NCI-H128 (cell line): ENCODE results near the gene ARV1.
"Not testable (repeated sequence)": the region's sequence is repeated elsewhere in the genome, so short reads cannot be mapped to it uniquely, and the experiment has no call there.

Experiments used
- DNase-seq: peaks from one replicate; lab custom pipeline; 2025; ENCODE audit not compliant: unreplicated experiment; lab: John Stamatoyannopoulos, UW

The ARV1 gene

GRCh38 chr1:231040800-231041718 is 62.2 kb downstream of the ARV1 start:
- DNase-seq = no peak

- no peak for DNase-seq
Measured at GRCh38 chr1:231041719-231042261, 62.9 kb downstream of the ARV1 start.

GRCh38 chr1:231044588-231044987 is 65.7 kb downstream of the ARV1 start:
- DNase-seq = no peak

DNA sequence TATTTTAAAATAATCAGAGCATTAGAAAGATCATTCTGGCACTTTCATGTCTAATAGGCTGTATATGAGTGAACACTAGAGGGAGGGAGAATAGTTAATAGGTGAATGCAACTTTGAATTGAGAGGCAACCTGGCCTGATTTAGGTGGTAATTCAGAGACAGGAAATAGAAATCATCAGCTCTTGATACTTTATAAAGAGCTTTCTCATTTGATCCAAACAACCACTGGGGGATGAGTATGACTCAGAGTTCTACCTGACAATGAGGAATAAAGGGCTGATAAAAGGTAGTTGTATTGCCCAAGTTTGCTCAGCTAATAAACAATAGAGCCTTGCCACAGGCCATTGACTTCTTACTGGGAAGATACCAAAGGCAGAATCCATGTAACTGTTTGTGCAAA is 66.4 kb downstream of the ARV1 start:
- no peak for DNase-seq

- DNase-seq = not testable (repeated sequence)
Measured at GRCh38 chr1:231045921-231046729, 67.2 kb downstream of the ARV1 start.

DNA sequence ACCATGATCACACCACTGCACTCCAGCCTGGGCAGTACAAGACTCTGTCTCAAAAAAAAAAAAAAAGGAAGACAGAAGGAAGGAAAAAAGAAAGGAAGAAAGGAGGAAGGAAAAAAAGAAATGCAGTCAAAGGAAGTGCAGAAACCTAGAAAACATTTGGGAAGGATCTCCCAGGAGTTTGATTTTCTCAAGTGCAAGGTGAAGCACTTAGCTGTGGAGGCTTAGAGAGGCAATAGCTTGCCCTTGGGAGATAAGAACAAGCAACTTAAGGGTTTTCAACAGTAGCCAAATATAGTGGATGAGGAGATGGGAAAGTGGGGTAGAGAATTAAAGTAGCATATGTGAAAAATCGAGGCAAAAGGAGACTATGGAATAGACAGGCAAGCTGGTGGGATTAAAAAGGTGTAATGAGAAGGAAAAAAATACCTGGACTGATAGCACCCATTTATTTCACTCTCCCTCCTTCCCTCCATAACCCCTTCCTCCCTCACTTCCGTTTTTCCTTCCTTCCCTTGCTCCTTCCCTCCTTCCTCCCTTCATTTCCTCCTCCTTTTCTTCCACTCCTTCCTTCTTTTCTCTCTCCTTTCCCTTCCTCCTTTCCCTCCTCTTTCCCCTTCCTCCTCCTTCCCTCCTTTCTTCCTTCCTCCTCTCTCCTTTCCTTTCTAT is 68.0 kb downstream of the ARV1 start:
- DNase-seq = no peak

GRCh38 chr1:231047529-231047928 is 68.6 kb downstream of the ARV1 start:
- not testable (repeated sequence) for DNase-seq

GRCh38 chr1:231048419-231048818 is 69.5 kb downstream of the ARV1 start:
- DNase-seq = not testable (repeated sequence)

GRCh38 chr1:231049121-231049979 is 70.5 kb downstream of the ARV1 start:
- no peak for DNase-seq
